ENCODE measurements around the gene GRAMD2A. TPM values are rescaled to one million over a fixed set of nuclear protein-coding genes. Genes with fewer than 3 reads are reported as not detected.

The GRAMD2A gene
- total and polyA plus RNA-seq, 10 of the 15 experiments (the other 5 are each of a cell fraction or from before 2014, with no cell fraction given), result 0.02 to 0.35 TPM; not detected in 8

DNA sequence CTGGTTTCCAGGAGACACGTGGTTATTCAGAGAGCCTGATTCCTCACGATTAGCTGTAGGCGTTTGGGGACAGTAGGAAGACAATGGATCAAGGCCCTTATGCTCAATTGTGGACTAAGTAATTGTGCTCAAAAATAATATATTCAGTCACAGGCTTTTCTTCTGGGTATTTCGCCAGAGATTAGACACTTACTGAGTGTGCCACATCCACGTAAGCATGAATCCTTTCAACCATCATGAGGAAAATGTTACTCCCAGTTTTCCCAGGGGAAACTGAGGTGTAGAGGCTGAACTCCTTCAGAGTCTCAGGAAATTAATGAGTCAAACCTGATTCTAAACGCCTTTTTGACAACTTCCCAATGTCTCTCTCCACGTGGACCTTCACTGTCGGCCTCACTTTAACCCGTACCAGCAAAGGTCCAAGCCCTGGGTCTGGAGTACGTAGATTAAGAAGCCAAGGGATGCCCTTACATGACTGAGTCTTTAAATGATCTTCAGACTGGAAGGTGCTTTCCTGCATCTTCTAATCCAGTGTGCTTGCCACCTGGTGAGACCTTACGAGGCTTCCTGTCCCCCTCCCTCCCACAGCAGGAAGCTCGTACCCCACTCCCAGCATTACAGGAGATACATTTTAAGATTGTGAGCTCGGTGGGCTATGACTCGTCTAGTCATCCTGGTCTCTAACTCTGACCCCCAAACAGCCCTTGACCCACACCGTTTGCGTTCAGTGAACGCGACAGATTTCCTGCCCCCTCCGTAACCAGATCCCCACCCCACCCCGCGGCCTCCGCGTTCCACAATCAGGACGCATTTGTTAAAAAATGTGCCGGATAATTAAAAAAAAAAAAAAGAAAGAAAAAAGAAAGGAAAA, 31.7 kb upstream of the GRAMD2A start (continued):
- TF ChIP-seq MXI1 (IDR thresholded peaks at IDR 0.05; ENCODE audit: low read depth, low read length), result peak; percentile 39; the same call in 1 of the 2 replicates
- no peak for TF ChIP-seq SREBF2 (IDR thresholded peaks at IDR 0.05; ENCODE audit: low read length)
- no peak for TF ChIP-seq MYB (IDR thresholded peaks at IDR 0.05; ENCODE audit: borderline replicate concordance, low read depth, low read length)
- TF ChIP-seq, protein P1, sequence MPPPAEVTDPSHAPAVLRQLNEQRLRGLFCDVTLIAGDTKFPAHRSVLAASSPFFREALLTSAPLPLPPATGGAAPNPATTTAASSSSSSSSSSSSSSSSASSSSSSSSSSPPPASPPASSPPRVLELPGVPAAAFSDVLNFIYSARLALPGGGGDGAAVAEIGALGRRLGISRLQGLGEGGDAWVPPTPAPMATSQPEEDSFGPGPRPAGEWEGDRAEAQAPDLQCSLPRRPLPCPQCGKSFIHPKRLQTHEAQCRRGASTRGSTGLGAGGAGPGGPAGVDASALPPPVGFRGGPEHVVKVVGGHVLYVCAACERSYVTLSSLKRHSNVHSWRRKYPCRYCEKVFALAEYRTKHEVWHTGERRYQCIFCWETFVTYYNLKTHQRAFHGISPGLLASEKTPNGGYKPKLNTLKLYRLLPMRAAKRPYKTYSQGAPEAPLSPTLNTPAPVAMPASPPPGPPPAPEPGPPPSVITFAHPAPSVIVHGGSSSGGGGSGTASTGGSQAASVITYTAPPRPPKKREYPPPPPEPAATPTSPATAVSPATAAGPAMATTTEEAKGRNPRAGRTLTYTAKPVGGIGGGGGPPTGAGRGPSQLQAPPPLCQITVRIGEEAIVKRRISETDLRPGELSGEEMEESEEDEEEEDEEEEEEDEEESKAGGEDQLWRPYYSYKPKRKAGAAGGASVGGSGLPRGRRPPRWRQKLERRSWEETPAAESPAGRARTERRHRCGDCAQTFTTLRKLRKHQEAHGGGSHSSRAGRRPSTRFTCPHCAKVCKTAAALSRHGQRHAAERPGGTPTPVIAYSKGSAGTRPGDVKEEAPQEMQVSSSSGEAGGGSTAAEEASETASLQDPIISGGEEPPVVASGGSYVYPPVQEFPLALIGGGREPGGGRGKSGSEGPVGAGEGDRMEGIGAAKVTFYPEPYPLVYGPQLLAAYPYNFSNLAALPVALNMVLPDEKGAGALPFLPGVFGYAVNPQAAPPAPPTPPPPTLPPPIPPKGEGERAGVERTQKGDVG (CRISPR knock-in tag; IDR thresholded peaks at IDR 0.05), result no peak
- TF ChIP-seq TBL1XR1 (IDR thresholded peaks at IDR 0.05; ENCODE audit: low read depth, low read length), result 0 out of 2 replicates have a peak, but pooled peaks have one; percentile 11
- TF ChIP-seq, protein P2, sequence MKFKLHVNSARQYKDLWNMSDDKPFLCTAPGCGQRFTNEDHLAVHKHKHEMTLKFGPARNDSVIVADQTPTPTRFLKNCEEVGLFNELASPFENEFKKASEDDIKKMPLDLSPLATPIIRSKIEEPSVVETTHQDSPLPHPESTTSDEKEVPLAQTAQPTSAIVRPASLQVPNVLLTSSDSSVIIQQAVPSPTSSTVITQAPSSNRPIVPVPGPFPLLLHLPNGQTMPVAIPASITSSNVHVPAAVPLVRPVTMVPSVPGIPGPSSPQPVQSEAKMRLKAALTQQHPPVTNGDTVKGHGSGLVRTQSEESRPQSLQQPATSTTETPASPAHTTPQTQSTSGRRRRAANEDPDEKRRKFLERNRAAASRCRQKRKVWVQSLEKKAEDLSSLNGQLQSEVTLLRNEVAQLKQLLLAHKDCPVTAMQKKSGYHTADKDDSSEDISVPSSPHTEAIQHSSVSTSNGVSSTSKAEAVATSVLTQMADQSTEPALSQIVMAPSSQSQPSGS (IDR thresholded peaks at IDR 0.05; ENCODE audit: low read length), result no peak
- TF ChIP-seq ASH2L (IDR thresholded peaks at IDR 0.05; ENCODE audit: borderline replicate concordance, low read depth), result no peak
- no peak for TF ChIP-seq FOXM1 (IDR thresholded peaks at IDR 0.05; ENCODE audit: low read depth, low read length)
- no peak for TF ChIP-seq DPF2 (IDR thresholded peaks at IDR 0.05)
- TF ChIP-seq YY1 (IDR thresholded peaks at IDR 0.05; ENCODE audit: low read depth, low read length), result 0 out of 2 replicates have a peak, but pooled peaks have one; percentile 5
- TF ChIP-seq ZNF217 (IDR thresholded peaks at IDR 0.05), result no peak
